GM19025 (cell line): Measurements from ENCODE around the gene BLOC1S3.

Source experiments
- ATAC-seq: cut with Tn5 transposase; IDR thresholded peaks from one replicate; pipeline ENCODE4 v1.9.1; 2021; ENCODE audit warnings: mild to moderate bottlenecking, low read depth, moderate library complexity; ENCODE audit not compliant: unreplicated experiment

Gene BLOC1S3

DNA sequence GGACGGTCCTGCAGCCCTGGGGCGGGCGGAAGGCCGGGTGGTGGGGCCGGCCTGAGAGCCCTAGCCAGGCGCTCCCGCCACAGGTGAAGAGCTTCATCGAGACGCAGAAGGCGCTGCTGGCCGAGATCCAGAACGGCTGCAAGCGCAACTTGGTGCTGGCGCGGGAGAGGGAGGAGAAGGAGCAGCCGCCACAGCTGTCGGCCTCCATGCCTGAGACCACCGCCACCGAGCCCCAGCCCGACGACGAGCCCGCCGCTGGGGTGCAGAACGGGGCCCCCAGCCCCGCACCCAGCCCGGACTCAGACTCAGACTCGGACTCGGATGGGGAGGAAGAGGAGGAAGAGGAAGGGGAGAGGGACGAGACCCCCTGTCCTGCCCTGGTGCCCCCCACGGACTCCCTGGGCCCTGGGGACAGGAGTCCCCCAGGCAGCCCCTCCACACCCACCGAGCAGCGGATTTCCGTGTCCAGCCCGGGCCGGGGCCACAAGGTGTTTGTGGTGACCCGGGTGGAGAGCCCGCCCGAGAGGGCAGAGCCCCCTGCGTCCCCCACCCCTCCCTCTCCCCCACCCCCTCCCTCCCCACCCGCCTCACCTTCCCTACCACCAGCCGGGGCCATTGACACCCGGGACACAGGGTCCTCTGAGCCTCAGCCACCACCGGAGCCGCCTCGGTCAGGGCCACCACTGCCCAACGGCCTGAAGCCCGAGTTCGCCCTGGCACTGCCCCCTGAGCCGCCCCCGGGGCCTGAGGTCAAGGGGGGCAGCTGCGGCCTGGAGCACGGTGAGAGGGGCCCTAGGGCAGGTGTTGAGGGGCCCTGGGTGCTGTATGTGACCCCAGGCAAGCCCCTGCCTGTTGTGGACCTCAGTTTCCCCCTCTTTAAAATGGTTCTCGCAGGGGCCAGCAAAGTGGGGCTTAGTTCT, 33.1 kb upstream of the BLOC1S3 start:
- ATAC-seq: no peak

DNA sequence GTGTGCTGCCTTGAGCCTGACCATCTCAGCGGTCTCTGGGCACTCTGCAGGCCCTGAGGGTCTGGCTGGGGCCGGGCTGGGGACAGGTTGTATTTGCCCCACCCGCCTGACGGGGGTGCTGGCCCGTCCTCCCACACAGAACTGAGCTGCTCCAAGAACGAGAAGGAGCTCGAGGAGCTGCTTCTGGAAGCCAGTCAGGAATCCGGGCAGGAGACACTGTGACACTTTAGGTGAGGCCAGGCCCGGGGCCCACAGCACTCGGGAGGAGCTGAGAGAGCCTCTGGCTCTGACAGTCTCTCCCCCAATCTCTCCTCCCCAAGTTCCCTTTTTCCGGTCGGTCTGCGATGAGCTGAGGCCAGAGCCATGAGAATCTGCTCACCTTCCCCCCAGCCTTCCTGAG, 32.3 kb upstream of the BLOC1S3 start:
- no peak for ATAC-seq

DNA sequence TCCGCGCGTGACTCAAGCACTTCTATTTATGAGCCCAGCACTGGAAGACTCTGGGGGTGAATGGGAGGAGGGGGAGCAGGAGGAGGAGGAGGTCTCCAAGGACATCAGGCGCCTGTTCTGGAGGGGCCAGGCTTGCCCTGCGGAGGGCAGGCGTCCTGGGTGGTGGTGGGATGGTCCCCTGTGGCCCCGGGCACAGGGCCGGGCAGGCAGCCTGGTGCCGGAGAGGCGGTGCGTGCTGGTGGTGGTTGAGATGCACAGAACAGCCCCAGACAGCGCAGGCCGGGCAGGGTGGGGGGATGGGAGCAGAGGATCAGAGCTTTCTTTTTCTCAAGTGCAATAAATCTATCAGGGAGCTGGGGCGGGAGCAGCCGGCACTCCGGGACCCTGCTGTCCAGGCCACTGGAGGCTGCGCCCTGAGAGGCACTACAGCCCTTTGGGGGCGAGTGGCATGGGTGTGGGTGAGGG, 31.8 kb upstream of the BLOC1S3 start:
- no peak for ATAC-seq

DNA sequence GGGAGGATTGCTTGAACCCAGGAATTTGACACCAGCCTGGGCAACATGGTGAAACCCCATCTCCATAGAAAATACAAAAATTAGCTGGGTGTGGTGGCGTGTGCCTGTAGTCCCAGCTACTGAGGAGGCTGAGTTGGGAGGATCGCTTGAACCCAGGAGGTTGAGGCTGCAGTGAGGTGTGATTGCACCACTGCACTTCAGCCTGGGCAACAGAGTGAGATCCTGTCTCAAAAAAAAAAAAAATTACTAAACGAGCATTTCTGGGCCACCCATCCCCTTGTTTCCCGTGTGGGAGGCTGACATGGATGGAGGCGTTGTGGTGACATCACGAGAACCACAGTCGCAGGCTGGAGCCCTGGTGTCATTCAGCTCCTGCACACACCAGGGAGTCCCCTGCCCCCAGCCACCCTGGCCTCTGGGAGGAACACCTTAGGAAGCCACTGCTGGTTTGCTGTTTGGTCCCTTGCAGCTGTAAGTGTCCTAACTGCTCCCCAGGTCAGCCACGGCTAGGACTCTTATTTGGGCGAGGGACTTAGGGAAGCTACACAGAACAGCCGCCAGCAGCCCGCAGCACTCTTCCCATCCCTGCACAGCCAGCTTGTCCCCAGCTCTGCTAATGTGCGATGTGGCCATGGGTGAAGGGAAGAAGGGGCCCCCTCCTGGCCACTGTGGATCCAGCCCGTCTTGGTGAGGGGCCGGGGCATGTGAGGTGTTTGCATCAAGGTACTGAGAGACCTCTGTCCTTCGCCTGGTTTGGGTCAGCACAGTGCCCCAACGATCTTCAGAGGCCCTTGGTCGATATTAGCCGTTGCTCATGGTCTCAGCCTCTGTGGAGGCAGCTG, 30.5 kb upstream of the BLOC1S3 start:
- ATAC-seq: no peak

DNA sequence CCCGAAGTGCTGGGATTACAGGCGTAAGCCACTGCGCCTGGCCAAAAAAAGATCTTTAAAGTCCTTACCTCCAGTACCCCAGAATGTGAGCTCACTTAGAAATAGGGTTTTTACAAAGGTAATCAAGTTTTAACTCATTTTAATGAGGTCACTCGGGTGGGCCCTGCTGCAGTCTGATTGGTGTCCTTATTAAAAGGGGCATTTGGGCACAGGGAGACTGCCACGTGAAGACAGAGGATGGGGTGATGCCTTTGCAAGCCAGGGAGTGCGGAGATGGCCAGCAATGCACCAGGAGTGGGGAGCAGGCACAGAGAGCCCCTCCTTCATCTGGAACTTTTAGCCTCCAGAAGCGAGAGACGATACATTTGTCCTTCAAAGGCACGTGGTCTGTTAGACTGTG, 29.5 kb upstream of the BLOC1S3 start:
- ATAC-seq: no peak

DNA sequence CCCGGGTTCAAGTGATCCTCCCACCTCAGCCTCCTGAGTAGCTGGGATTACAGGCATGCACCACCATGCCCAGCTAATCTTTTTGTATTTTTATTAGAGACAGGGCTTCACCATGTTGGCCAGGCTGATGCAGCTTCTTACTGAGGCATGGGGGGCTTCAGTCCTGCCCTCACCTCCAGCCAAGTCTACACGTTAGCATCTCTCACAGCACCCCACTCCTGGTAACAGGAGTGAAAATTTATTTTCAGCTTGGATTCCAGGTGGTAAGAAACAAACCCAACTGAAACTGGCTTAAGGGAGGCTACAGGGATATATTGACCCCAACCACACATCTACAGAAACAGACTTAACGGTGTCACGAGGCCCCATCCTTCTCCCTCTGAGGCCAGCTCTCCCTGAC, 28.4 kb upstream of the BLOC1S3 start:
- no peak for ATAC-seq

DNA sequence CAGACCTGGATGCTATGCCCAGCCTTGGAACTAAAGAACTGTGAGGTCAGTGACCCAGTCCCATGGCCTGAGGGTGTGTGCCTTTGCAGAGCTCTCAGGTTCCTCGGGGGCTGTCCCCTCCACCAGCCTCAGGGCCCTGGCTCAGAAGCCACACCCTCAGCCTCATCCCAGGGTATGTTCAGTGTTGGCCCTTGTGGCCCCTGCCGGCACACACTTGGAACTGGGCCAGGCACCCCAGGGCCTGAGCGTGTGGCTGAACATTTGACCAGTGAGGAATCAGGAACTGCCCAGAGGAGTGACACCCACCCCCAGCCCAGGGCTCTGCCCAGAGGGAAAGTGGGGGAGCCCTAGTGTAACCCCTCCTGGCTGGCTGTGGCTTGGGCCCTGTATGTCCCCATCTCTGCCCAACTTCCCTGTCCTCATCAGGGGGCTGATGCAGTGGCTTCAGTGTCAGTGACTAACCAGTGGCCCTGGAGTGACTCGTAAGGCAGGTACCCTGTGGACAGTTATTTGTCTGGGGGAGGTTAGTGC, 27.8 kb upstream of the BLOC1S3 start:
- ATAC-seq: no peak

DNA sequence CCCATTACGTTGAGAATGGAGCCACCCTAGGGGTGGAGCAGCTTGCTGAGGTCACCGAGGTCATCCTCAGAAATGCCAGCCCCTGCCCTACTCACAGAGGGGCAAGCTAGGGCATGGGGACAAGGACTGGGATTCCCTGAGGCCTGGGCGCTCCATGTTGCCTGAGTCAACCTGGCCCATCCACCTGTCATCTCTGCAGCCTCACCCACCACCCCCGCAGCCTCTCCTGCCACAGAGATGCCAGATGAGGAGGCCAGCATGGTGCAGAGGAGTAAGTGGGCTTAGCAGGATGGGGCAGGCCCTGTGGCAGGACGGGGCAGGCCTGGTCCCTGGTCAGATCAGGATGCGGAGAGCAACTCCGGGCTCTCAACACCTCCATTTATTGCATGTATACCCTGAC, 27.3 kb upstream of the BLOC1S3 start:
- ATAC-seq: no peak

DNA sequence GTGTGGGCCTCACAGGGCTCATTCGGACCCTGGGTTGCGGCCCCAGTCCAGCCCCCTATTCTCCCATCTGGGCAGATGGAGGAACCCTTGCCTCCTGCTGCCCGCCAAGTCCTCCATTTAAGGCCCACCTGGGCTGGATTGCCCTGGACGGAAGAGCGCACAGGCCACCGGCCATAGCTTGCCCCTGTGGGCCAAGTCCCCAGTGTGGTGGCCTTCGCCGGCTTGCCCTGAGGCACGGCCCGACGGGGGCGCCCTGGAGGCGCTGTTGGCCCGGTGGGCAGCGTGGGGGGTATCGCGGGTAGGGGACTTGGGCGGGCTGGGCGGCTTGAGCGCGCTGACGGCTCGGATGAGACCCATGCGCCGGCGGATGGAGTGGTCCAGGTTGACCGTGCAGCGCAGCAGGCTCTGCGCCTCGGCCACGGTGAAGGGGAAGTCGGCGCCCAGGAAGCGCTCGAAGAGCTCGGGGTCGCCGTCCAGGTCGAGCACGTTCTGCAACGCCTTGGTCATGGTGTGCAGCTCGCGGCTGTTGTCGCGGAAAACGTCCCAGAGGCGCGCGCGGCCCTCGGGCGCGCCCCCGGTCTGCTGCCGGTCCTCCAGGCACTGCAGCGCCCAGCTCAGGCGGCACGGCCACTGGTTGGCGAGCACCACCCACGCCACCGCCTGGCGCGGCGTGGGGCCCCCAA, 26.6 kb upstream of the BLOC1S3 start:
- ATAC-seq: no peak

DNA sequence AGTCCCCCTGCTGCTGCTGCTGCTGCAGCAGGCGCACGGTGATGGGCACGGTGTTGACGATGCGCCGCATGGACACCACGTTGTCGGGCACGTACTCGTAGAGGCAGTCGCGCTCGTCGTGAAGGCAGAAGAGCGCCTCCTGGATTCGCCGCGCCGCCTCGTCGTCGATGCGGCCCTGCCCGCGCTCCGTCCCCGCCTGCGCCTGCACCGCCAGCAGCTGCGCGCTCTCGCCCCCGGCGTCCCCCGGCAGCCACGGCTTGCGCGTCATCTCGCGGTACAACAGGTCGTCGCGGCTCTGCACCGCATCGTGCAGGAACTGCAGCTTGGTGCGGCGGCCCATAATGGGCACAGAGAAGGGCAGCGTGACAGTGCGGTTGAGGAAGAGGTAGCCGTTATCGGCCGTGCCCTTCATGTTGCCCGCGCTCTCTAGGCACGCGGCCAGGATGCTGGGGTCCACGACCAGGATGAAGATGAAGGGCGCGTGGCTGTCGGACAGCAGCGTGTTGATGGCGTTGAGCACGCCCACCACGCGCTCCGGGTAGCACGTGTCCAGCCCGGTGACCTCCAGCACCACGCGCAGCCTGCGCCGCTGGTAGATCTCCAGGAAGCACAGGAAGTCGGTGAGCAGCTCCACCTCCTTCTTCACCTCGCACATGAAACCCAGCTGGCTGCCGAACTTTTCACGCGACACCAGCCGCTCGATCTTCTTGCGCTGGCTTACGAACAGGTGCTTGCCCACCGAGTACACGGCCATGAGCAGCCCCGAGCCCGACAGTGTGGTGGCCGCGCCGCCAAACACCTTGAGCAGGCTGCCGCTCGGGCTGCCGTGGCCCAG, 25.9 kb upstream of the BLOC1S3 start:
- ATAC-seq: no peak

DNA sequence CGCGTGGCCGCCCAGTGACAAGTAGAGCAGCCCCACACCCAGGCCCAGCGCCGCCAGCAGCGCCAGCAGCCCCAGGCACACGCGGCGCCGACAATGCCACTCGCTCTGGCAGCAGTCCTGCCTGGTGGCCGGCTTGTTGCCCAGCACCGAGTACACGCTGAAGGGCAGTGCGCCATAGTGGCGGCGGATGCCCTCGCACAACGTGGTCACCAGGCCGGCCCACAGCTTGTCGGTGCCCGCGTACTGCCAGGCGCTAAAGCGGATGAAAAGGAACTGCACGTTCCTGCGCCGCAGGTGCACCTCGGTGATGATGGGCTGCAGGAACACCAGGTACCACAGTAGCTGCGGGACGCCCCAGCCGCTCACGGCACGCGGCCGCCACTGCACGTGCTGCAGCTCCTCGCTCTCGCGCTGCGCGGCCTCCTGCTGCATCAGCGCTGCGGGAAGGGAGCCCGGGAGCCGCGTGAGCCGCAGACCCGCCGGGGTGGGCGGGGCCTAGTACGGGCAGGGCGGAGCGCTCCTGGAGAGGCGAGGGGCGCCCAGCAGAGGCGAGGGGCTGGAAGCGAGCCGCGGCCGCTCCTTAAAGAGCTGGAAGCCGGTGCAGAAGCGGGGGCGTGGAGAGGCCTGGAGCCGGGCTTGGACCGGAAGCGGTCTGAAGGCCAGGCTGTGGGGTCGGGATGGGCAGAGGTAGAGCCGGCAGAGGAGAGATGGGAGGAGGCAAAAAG, 25.1 kb upstream of the BLOC1S3 start:
- no peak for ATAC-seq

DNA sequence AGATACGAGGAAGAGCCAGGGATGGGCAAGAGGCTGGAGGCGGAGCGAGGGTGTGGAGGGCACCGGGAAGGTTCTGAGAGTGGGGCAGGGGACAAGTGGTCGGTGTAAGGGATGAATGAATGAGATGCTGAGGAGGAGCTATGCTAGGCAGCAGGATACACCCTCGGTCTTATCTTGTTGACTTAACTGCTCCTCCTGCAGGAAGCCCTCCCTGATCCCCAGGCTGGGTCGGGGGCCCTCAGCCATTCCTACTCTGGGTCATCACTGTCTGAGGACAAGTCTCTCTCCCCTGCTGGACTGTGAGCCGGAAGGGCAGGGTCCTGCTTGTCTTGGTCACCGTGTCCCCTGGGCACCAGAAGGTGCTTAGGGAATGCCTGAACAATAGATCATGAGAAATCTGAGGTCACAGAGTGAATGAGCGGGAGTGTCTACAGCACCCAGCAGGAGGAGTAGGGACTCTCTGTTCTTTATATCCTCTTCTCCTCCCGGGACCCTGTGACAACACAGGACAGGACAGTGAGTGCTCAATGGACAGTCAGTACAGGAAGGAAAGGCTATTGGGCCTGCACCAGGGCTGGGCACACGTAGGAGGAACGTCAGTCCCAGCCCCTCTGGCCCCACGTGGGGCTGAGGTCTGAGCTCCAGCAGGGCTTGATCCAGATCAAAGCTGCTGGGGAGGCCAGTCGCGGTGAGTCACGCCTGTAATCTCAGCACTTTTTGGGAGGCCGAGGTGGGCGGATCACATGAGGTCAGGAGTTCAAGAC, 24.3 kb upstream of the BLOC1S3 start:
- no peak for ATAC-seq

DNA sequence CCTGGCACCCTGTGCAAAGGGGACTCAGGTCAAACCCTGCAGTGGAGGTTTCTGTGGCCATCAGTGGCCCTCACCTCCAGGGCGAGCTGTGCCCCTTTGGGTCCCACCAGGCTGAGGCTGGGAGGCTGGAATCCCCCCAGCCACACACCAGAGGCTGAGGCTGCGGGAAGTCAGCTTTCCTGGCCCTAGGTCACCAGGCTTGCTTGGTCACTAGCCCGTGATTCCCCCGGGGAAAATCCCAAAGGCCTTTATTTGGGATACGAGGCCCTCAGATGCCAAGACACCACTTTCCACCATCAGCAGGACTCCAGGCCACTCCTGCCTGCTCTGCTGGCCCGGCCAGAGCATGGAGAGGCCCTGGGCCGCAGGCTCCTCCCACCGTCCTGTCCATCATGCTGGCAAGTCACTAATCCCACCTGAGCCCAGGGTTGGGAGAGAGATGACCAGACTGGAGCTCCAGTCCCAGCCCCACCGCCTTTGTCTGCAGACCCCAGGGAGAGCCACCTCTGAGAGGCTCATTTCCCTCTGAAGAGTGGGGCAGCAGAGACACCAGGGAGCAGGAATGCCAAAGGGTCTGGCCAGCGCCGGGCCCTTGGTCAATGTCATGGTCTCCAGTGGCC, 22.5 kb upstream of the BLOC1S3 start:
- no peak for ATAC-seq

DNA sequence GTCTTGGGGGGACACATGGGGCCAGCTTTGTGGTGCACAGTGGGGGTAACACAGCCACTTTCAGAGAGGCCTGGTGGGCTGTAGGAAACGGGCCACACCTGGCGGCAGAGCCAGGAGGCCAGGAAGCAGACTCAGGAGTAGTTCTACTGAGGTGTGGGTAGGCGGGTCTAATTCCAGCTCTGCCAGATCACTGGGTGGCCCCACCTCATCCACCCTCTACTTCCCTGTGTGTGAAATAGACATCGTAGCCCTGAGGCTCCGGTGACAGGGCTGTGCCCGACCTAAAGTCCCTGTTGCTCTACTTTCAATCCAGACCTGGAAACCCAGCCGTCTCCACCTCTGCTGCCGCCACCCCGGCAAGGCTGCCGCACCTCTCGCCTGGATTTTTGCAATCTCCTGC, 21.8 kb upstream of the BLOC1S3 start:
- no peak for ATAC-seq

DNA sequence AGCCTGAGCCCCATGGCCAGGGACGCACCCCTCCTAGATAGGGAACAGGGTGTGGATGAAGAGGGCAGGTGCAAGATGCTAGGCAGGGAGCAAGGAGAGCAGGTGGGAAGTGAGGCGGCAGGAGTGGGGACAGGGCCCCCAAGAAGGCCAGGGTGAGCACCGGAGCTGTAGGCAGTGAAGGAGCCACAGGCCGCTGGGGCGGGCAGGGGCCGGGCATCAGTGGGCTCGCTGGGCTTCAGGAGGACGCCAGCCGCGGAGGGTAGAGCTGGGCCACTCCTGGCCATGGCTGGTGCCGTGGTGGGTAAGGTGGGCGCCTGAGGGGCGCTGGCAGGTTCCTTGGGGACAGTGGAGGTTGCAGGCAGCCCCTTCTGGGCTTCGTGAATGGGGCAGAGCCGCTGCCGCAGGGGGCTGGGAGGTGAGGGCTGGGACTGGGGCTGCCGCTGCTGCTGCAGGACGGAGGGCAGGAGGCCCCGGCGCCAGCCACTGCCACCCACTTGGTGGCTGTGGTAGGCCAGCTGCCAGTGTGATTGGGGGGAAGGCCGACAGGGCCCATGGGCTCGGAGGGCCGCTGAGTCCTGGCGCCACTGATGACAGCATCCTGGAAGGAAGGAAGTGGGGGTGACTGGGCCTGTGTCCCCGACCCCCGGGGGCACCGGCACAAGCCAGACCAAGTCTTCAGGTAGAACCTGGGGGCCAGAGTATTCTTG, 19.9 kb upstream of the BLOC1S3 start:
- ATAC-seq: no peak

DNA sequence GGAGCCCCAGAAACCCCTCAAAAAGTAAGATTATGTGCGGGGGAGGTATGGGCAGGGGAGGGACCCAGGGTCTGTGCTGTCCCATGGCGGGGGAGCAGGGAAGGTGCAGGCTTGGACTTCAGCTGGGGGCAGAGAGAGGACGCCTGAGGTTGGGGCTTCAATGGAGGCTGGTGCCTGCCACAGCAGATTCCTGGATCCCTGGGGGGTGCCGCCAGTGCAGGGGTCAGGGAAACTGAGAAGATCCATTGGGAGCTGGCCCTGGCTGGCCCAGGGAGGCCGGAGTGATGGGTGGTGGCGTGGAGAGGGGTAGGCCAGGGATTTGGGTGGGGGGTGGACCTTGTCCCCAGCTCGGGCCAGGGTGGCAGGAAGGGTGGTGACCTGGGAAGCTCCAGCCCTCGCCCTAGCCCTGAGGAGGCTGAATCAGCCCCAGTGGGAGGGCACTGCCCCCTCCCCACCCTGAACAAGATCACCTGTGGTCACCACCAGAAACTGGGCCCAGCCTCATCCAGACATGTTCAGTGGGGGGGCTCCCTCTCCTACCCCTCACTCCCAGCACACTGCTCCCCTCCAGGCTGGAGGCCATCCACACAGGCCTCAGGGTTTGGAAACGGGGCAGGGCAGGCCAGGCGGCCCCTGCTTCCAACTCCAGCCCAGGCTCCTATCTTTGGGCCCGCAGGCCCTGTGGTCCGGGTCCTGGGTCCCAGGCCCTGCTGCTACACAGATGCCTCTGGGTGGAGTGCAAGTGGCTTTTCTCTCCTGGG, 19.2 kb upstream of the BLOC1S3 start:
- no peak for ATAC-seq

DNA sequence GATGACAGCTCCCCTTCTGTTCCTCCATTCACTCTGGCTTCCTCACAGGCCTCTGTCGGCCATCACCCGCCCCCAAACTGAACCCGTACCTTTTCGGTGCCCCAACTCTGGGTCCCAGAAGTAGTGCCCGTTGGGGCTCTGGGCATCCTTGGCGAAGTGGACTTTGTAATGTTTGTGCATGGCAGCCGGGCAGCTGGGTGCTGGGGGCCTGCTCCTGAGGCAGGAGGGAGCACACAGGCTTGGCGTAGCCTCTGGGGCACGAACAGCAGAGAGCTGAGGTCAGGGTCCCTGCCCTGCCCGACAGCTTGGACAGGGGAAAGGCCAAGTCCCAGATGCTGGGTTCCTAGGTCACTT, 18.6 kb upstream of the BLOC1S3 start:
- no peak for ATAC-seq
